Hepatocyte (in vitro differentiated cells): ENCODE measurements around the gene ARHGAP26. TPM values are rescaled to one million over a fixed set of nuclear protein-coding genes. Genes with fewer than 3 reads are reported as not detected.

Experiments used
- DNase-seq: peaks from one replicate; pipeline ENCODE4 v3.0.0-alpha.2; 2016; ENCODE audit warnings: low spot score
- H2AFZ ChIP-seq: fragments of 200-600 bp; sonication (generic); 2 replicates; pipeline ENCODE4 v1.6.0; 2016; ENCODE audit warnings: antibody characterized with exemption, mild to moderate bottlenecking
- H3K27ac ChIP-seq: fragments of 200-600 bp; sonication (generic); 2 replicates; pipeline ENCODE4 v1.5.1; 2016; ENCODE audit warnings: mild to moderate bottlenecking
- H3K27me3 ChIP-seq: fragments of 200-600 bp; sonication (generic); 2 replicates; pipeline ENCODE4 v1.6.1; 2016
- H3K36me3 ChIP-seq: fragments of 200-600 bp; sonication (generic); replicated peaks from 2 replicates; pipeline ENCODE4 v1.5.1; 2016; ENCODE audit warnings: low read depth; ENCODE audit not compliant: insufficient read depth
- H3K4me1 ChIP-seq: fragments of 200-600 bp; sonication (generic); 2 replicates; pipeline ENCODE4 v1.5.1; 2016; ENCODE audit warnings: mild to moderate bottlenecking, moderate library complexity; ENCODE audit not compliant: insufficient read depth
- H3K4me2 ChIP-seq: fragments of 200-600 bp; sonication (generic); 2 replicates; pipeline ENCODE4 v1.6.0; 2016
- H3K4me3 ChIP-seq: fragments of 200-600 bp; sonication (generic); 2 replicates; pipeline ENCODE4 v1.5.1; 2016; ENCODE audit warnings: mild to moderate bottlenecking
- H3K79me2 ChIP-seq: fragments of 200-600 bp; sonication (generic); 2 replicates; pipeline ENCODE4 v1.6.0; 2017; ENCODE audit warnings: mild to moderate bottlenecking
- H3K9me2 ChIP-seq: fragments of 200-600 bp; sonication (generic); replicated peaks from 2 replicates; pipeline ENCODE4 v1.6.0; 2017; ENCODE audit warnings: mild to moderate bottlenecking; ENCODE audit not compliant: insufficient read depth
- H3K9me3 ChIP-seq: fragments of 200-600 bp; sonication (generic); 2 replicates; pipeline ENCODE4 v1.5.1; 2016; ENCODE audit warnings: low read depth, mild to moderate bottlenecking
- H4K20me1 ChIP-seq: fragments of 200-600 bp; sonication (generic); 2 replicates; pipeline ENCODE4 v1.6.0; 2016; ENCODE audit warnings: mild to moderate bottlenecking; ENCODE audit not compliant: insufficient read depth, poor library complexity, severe bottlenecking
- CTCF ChIP-seq: fragments of 200-600 bp; sonication (generic); IDR thresholded peaks from 2 replicates; pipeline ENCODE4 v1.5.1; 2016; ENCODE audit warnings: antibody characterized with exemption, mild to moderate bottlenecking; ENCODE audit not compliant: poor library complexity
- EZH2 ChIP-seq: fragments of 200-600 bp; sonication (generic); IDR thresholded peaks from 2 replicates; pipeline ENCODE4 v1.6.1; 2016; ENCODE audit warnings: antibody characterized with exemption, mild to moderate bottlenecking, borderline replicate concordance
- EZH2phosphoT487 ChIP-seq: fragments of 200-600 bp; sonication (generic); IDR thresholded peaks from one replicate; pipeline ENCODE4 v1.6.1; 2018; ENCODE audit warnings: antibody characterized with exemption, mild to moderate bottlenecking, low read depth, moderate library complexity; ENCODE audit not compliant: unreplicated experiment, severe bottlenecking
- WGBS: methylation state at CpG from one replicate; pipeline ENCODE4 v1.1.6; 2016; ENCODE audit warnings: low lambda C conversion rate; ENCODE audit errors: missing lambda C conversion rate; 5-methylcytosine and 5-hydroxymethylcytosine counted together
- polyA plus RNA-seq: library from polyadenylated mRNA; unstranded; fragments of >200 nt; fragmentation: Nextera tagmentation; extraction: Ambion mirVana; gene quantifications from 2 replicates; pipeline ENCODE4 v1.2.1, GENCODE V29; 2016
- total RNA-seq: library from RNA; depleted of rRNA; stranded (reverse); fragments of >200 nt; gene quantifications from 2 replicates; pipeline ENCODE4 v1.2.3, GENCODE V29; 2014

The ARHGAP26 gene
- total and polyA plus RNA-seq, 2 experiments from 2014 or later = 16.5 to 19.8 TPM

GRCh38 chr5:143046314-143046713 is 276.1 kb downstream of the ARHGAP26 start:
- Histone ChIP-seq H3K9me3 (no peaks in the 10 kb centered on the region), H3K9me2 (no peaks in the 10 kb centered on the region), H3K4me2 (no peak overlapping the region), H3K27ac (no peak overlapping the region), H3K4me1 (peaks cover 5% of the 10 kb centered on the region), H3K79me2 (no peaks in the 10 kb centered on the region), H3K27me3 (no peaks in the 10 kb centered on the region), H2AFZ (no peak overlapping the region), H3K4me3 (no peak overlapping the region), H3K36me3 (no peaks in the 10 kb centered on the region), H4K20me1 (no peaks in the 10 kb centered on the region)
- DNase-seq = no peak
- WGBS = 100% methylated on average over 1 of the region's 1 CpG
- TF ChIP-seq EZH2phosphoT487 (no peak), EZH2 (no peak), CTCF (no peak)

- DNase-seq = no peak
- H4K20me1 ChIP-seq = no peaks in the 10 kb centered on the region
- peaks cover 12% of the 10 kb centered on the region for H3K4me1 ChIP-seq
- no peaks in the 10 kb centered on the region for H3K9me2 ChIP-seq
- no peak overlapping the region for H3K27ac ChIP-seq
- H3K79me2 ChIP-seq = no peaks in the 10 kb centered on the region
- H2AFZ ChIP-seq = no peak overlapping the region
- 73% methylated on average over 1 of the region's 1 CpG for WGBS
- H3K27me3 ChIP-seq = no peaks in the 10 kb centered on the region
- no peaks in the 10 kb centered on the region for H3K36me3 ChIP-seq
- TF ChIP-seq CTCF (no peak), EZH2phosphoT487 (no peak), EZH2 (no peak)
- no peaks in the 10 kb centered on the region for H3K9me3 ChIP-seq
- H3K4me3 ChIP-seq = no peak overlapping the region
- H3K4me2 ChIP-seq = no peak overlapping the region
Measured at GRCh38 chr5:143047091-143047490, 276.9 kb downstream of the ARHGAP26 start.

GRCh38 chr5:143050183-143050582 is 280.0 kb downstream of the ARHGAP26 start:
- Histone ChIP-seq H3K27me3 (no peaks in the 10 kb centered on the region), H3K4me2 (no peak overlapping the region), H4K20me1 (no peaks in the 10 kb centered on the region), H3K4me1 (peaks cover 23% of the 10 kb centered on the region), H2AFZ (no peak overlapping the region), H3K9me2 (no peaks in the 10 kb centered on the region), H3K9me3 (no peaks in the 10 kb centered on the region), H3K36me3 (no peaks in the 10 kb centered on the region), H3K79me2 (no peaks in the 10 kb centered on the region), H3K27ac (no peak overlapping the region), H3K4me3 (no peak overlapping the region)
- 91% methylated on average over 4 of the region's 4 CpGs for WGBS
- TF ChIP-seq EZH2phosphoT487 = no peak
- no peak for TF ChIP-seq EZH2
- no peak for TF ChIP-seq CTCF
- no peak for DNase-seq
